ENCODE measurements around the gene SOX8. TPM values are rescaled to one million over a fixed set of nuclear protein-coding genes. Genes with fewer than 3 reads are reported as not detected.

SOX8 gene
- total and polyA plus RNA-seq, 10 of the 15 experiments (the other 5 are each of a cell fraction or from before 2014, with no cell fraction given), result not detected

GRCh38 chr16:1000608-1001007 lies 19.0 kb downstream of the SOX8 start:
- TF ChIP-seq CREB1 (IDR thresholded peaks at IDR 0.05; ENCODE audit: low read depth) (no peak), FOXM1 (IDR thresholded peaks at IDR 0.05; ENCODE audit: low read depth, low read length) (no peak), RAD21 (IDR thresholded peaks at IDR 0.05; ENCODE audit: insufficient read depth, low read depth, low read length) (no peak), EGR1 (IDR thresholded peaks at IDR 0.05; ENCODE audit: borderline replicate concordance in 1 of 2, low read depth in 2 of 2, low read length in 2 of 2) (no peak), SMARCA5 (IDR thresholded peaks at IDR 0.05) (no peak), IKZF2 (IDR thresholded peaks at IDR 0.05) (no peak), ZZZ3 (IDR thresholded peaks at IDR 0.05; ENCODE audit: control insufficient read depth, insufficient read length, low read depth) (no peak), ZNF207 (IDR thresholded peaks at IDR 0.05; ENCODE audit: borderline replicate concordance) (no peak), BMI1 (IDR thresholded peaks at IDR 0.05; ENCODE audit: borderline replicate concordance) (no peak), HDAC6 (IDR thresholded peaks at IDR 0.05; ENCODE audit: unreplicated experiment) (no peak), BCL11A (IDR thresholded peaks at IDR 0.05; ENCODE audit: low read depth, low read length) (no peak), BACH1 (IDR thresholded peaks at IDR 0.05; ENCODE audit: borderline replicate concordance) (no peak), KLF5 (IDR thresholded peaks at IDR 0.05; ENCODE audit: partially characterized antibody) (no peak)
- TF ChIP-seq, protein P1, sequence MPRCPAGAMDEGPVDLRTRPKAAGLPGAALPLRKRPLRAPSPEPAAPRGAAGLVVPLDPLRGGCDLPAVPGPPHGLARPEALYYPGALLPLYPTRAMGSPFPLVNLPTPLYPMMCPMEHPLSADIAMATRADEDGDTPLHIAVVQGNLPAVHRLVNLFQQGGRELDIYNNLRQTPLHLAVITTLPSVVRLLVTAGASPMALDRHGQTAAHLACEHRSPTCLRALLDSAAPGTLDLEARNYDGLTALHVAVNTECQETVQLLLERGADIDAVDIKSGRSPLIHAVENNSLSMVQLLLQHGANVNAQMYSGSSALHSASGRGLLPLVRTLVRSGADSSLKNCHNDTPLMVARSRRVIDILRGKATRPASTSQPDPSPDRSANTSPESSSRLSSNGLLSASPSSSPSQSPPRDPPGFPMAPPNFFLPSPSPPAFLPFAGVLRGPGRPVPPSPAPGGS (IDR thresholded peaks at IDR 0.05; ENCODE audit: borderline replicate concordance, insufficient read depth, low read depth, low read length, poor library complexity, severe bottlenecking), result no peak
- TF ChIP-seq, protein P2, sequence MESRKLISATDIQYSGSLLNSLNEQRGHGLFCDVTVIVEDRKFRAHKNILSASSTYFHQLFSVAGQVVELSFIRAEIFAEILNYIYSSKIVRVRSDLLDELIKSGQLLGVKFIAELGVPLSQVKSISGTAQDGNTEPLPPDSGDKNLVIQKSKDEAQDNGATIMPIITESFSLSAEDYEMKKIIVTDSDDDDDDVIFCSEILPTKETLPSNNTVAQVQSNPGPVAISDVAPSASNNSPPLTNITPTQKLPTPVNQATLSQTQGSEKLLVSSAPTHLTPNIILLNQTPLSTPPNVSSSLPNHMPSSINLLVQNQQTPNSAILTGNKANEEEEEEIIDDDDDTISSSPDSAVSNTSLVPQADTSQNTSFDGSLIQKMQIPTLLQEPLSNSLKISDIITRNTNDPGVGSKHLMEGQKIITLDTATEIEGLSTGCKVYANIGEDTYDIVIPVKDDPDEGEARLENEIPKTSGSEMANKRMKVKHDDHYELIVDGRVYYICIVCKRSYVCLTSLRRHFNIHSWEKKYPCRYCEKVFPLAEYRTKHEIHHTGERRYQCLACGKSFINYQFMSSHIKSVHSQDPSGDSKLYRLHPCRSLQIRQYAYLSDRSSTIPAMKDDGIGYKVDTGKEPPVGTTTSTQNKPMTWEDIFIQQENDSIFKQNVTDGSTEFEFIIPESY (IDR thresholded peaks at IDR 0.05), result no peak
- TF ChIP-seq, protein P3, sequence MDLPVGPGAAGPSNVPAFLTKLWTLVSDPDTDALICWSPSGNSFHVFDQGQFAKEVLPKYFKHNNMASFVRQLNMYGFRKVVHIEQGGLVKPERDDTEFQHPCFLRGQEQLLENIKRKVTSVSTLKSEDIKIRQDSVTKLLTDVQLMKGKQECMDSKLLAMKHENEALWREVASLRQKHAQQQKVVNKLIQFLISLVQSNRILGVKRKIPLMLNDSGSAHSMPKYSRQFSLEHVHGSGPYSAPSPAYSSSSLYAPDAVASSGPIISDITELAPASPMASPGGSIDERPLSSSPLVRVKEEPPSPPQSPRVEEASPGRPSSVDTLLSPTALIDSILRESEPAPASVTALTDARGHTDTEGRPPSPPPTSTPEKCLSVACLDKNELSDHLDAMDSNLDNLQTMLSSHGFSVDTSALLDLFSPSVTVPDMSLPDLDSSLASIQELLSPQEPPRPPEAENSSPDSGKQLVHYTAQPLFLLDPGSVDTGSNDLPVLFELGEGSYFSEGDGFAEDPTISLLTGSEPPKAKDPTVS (IDR thresholded peaks at IDR 0.05; ENCODE audit: low read depth, low read length), result no peak
- no peaks in the 10 kb centered on the region for H3K9me3 ChIP-seq (replicated peaks; ENCODE audit: control insufficient read depth, insufficient read depth, low read length)
- peaks cover 10% of the 10 kb centered on the region for H3K4me1 ChIP-seq (ENCODE audit: control insufficient read depth, insufficient read depth, low read length)
- intact Hi-C loops (cut with micrococcal nuclease; ENCODE audit: unreplicated experiment), result no loop called here
- H3K4me2 ChIP-seq (ENCODE audit: control insufficient read depth, insufficient read depth), result no peak overlapping the region
- FAIRE-seq (no peak), ATAC-seq (no peak), DNase-seq (ENCODE audit: low read depth, low spot score) (no peak)
- no peaks in the 10 kb centered on the region for H3K79me2 ChIP-seq (ENCODE audit: control insufficient read depth, insufficient read depth, low read length)
- ChIA-PET CTCF (no interaction called here), SMC1A (ENCODE audit: uncharacterized antibody, unreplicated experiment) (no interaction called here), POLR2A (no interaction called here), RAD21 (ENCODE audit: unreplicated experiment) (no interaction called here)
- H3K4me3 ChIP-seq, result no peak overlapping the region
- H4K20me1 ChIP-seq (ENCODE audit: control insufficient read depth, insufficient read depth), result no peaks in the 10 kb centered on the region
- peaks cover 0 to 3% of the 10 kb centered on the region in 2 experiments; a peak in 2 of 4 replicates for H3K27me3 ChIP-seq (replicated peaks in 1 of 2; ENCODE audit: control insufficient read depth in 2 of 2, insufficient read depth in 2 of 2, low read length in 1 of 2)
- no TSS peak for BruUV-seq (replicated peaks)
- no peak overlapping the region for H3K9ac ChIP-seq (ENCODE audit: control insufficient read depth, insufficient read depth, low read length)
- H3K27ac ChIP-seq (ENCODE audit: control insufficient read depth, insufficient read depth), result no peak overlapping the region
- 26% methylated on average over 16 of the region's 17 CpGs for WGBS (ENCODE audit: insufficient coverage, insufficient replicate concordance, low lambda C conversion rate, missing lambda C conversion rate)
- no peak overlapping the region for H2AFZ ChIP-seq (ENCODE audit: control insufficient read depth, low read depth, low read length)
- H3K36me3 ChIP-seq (ENCODE audit: control insufficient read depth in 2 of 2, insufficient read depth in 2 of 2, low read length in 1 of 2), result no peaks in the 10 kb centered on the region
- in situ Hi-C loops (cut with MboI), result no loop called here

Measured in GM12878 (cell line).